Kidney epithelial cell (primary cell): ENCODE results near the gene PITPNB. TPM values are rescaled to one million over a fixed set of nuclear protein-coding genes. Genes with fewer than 3 reads are reported as not detected.

Source experiments
- DNase-seq: peaks from one replicate; pipeline ENCODE4 v3.0.0-alpha.2; 2010; ENCODE audit warnings: low read depth
- H3K27me3 ChIP-seq: 2 replicates; pipeline ENCODE4 v1.6.0; 2011; ENCODE audit warnings: low read length; ENCODE audit not compliant: control insufficient read depth, insufficient read depth
- H3K36me3 ChIP-seq: 2 replicates; pipeline ENCODE4 v1.5.1; 2011; ENCODE audit warnings: low read length; ENCODE audit not compliant: control insufficient read depth, insufficient read depth
- H3K4me3 ChIP-seq: 2 replicates; pipeline ENCODE4 v1.5.1; 2011; ENCODE audit warnings: low read depth, mild to moderate bottlenecking, control low read depth, low read length
- CTCF ChIP-seq: IDR thresholded peaks from 2 replicates; pipeline ENCODE4 v1.5.1; 2011; ENCODE audit warnings: mild to moderate bottlenecking, moderate library complexity, low read length, control low read depth, inconsistent platforms; ENCODE audit not compliant: insufficient read depth, poor library complexity, severe bottlenecking
- total RNA-seq: library from RNA; depleted of rRNA; stranded (reverse); fragments of >200 nt; gene quantifications from 2 replicates; pipeline ENCODE4 v1.2.3, GENCODE V29; 2015

PITPNB gene
- total RNA-seq, 1 donor from 2014 or later, result 32.3 TPM

- TF ChIP-seq CTCF, result no peak
- Histone ChIP-seq H3K36me3 (no peaks in the 10 kb centered on the region), H3K27me3 (no peaks in the 10 kb centered on the region), H3K4me3 (no peak overlapping the region)
- DNase-seq, result no peak
Observed at GRCh38 chr22:27870234-27871191, 48.5 kb downstream of the PITPNB start.

GRCh38 chr22:27868732-27869282, 50.2 kb downstream of the PITPNB start:
- H3K4me3 ChIP-seq, result no peak overlapping the region
- no peak for DNase-seq
- no peaks in the 10 kb centered on the region for H3K27me3 ChIP-seq
- TF ChIP-seq CTCF, result no peak
- H3K36me3 ChIP-seq, result no peaks in the 10 kb centered on the region

GRCh38 chr22:27867953-27868731, 50.9 kb downstream of the PITPNB start:
- no peaks in the 10 kb centered on the region for H3K27me3 ChIP-seq
- no peak for TF ChIP-seq CTCF
- H3K4me3 ChIP-seq, result no peak overlapping the region
- DNase-seq, result no peak
- H3K36me3 ChIP-seq, result no peaks in the 10 kb centered on the region

GRCh38 chr22:27867085-27867952, 51.7 kb downstream of the PITPNB start:
- no peak for DNase-seq
- no peaks in the 10 kb centered on the region for H3K36me3 ChIP-seq
- H3K27me3 ChIP-seq, result no peaks in the 10 kb centered on the region
- H3K4me3 ChIP-seq, result no peak overlapping the region
- no peak for TF ChIP-seq CTCF
